GM10248 (cell line): ENCODE data around the gene SPATA17.

Experiments
- CTCF ChIA-PET: fragments of 300-600 bp; sonication (Branson Sonifier 250); formaldehyde crosslinking; extraction: SDS; loops from one replicate; lab custom pipeline; 2021; ENCODE audit warnings: antibody characterized with exemption; lab: Yijun Ruan, JAX
- POLR2A ChIA-PET: fragments of 350-650 bp; sonication (Branson Sonifier 250); formaldehyde crosslinking; extraction: SDS; loops from one replicate; lab custom pipeline; 2020; ENCODE audit warnings: antibody characterized with exemption; lab: Yijun Ruan, JAX
- DNase-seq: peaks from one replicate; pipeline ENCODE4 v3.0.0; 2012; ENCODE audit errors: extremely low spot score
- CTCF ChIP-seq: IDR thresholded peaks from 2 replicates; pipeline ENCODE4 v1.5.1; 2012; ENCODE audit warnings: mild to moderate bottlenecking, low read depth; ENCODE audit errors: extremely low read depth, missing control alignments, control extremely low read depth

SPATA17 gene

DNA sequence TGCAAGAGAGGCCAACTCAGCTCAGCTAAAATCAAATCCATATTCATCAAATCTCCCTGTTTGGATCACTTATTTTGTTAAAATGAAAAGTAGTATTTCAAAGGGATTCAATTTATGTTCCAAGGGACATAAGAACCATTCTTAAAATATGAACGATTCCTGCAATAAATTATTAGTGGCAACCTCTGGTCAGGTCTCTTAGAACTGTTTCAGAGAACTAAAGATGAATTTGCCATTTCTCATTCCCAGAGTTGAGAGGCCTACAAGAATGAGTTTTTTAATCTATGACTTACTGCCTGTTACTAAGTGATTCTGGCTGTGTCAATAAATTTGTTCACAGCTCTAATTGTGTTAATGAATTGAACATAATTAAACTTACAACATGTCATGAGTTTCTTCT, 268.5 kb downstream of the SPATA17 start:
- CTCF ChIA-PET = interaction anchor here (1.5 kb wide), 1 partner anchor 9 kb away, joined by 3 read pairs; no protein-coding TSS in a partner anchor
- DNase-seq = no peak
- TF ChIP-seq CTCF = no peak
- POLR2A ChIA-PET = no interaction called here

- no peak for DNase-seq
- no peak for TF ChIP-seq CTCF
- ChIA-PET CTCF (no interaction called here), POLR2A (no interaction called here)
Measured at GRCh38 chr1:217907504-217907903, 276.4 kb downstream of the SPATA17 start.

DNA sequence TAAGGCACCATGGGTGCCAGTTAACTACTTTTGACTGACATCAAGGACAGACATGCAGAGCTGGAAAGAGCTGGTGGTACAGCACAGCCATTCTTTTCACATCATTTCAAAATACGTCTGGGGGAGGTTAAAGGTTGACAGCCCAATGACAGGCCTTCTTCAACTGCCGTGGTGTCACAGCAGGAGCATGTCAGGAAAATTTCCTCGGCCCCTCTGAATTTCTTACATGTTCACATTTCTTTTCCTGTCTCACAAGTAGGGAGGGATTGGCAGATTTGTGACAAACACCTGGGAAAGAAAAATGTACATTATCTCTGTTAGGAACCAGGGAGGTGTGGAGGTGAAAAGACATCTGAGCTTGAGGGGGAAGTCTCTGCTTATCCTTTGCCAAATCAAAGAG, 279.1 kb downstream of the SPATA17 start:
- ChIA-PET CTCF (interaction anchor here (1.3 kb wide), 1 partner anchor 38 kb away, joined by 3 read pairs; no protein-coding TSS in a partner anchor), POLR2A (no interaction called here)
- no peak for DNase-seq
- TF ChIP-seq CTCF = no peak

DNA sequence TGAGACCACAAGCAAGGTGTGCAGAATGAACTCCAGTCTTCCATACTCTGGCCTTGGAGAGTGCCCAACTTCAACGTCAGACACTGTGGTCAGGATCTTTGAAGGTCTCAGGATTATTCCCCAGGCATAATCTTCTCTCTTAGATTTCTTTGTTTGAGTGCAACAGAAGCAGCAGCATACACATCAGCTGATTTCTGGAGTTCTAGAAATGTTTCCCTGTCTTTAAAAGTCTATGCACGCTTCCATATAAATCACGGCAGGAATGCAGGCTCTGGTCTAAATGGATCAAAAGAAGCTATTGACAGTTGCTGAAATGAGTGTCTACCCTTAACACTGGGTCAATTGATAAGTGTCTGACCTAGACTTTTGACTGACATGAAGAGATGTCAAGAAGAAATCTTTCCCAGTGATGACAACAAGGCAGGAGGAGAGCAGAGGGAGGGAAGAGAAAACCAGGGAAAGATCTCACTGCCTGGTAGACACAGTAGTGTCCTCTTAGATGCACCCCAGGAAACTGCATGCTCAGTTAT, 279.7 kb downstream of the SPATA17 start:
- DNase-seq = no peak
- TF ChIP-seq CTCF = no peak
- ChIA-PET POLR2A (no interaction called here), CTCF (interaction anchor here (1.3 kb wide), 1 partner anchor 38 kb away, joined by 3 read pairs; no protein-coding TSS in a partner anchor)

DNA sequence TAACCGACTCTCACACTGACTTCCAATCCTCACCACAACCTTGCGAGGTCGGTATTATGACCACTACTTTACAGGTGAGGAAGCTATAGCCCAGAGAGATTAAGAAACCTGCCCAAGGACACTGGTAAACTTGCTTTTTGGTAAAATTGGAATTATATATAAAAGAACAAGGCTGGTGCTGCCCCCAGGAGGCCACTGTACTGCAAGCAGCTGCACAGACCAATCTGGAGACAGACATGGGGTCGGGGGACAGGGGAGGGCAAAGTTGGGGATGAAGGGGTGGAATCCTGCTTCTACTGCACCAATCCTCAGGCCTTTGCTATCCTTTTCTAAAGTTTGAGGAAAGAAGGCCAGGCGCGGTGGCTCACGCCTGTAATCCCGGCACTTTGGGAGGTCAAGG, 280.8 kb downstream of the SPATA17 start:
- ChIA-PET CTCF (no interaction called here), POLR2A (no interaction called here)
- DNase-seq = no peak
- TF ChIP-seq CTCF = no peak

GRCh38 chr1:217917281-217917887, 286.2 kb downstream of the SPATA17 start:
- ChIA-PET POLR2A (no interaction called here), CTCF (interaction anchor here (1.0 kb wide), 1 partner anchor 9 kb away, joined by 3 read pairs; no protein-coding TSS in a partner anchor)
- no peak for TF ChIP-seq CTCF
- no peak for DNase-seq
